Endothelial cell of umbilical vein (primary cell): ENCODE measurements around the gene PIK3R6. TPM values are rescaled to one million over a fixed set of nuclear protein-coding genes. Genes with fewer than 3 reads are reported as not detected.

Experiments
- BruUV-seq: library from RNA; stranded (reverse); fragments of 400-500 nt; replicated peaks from 2 replicates; lab custom pipeline; 2021; lab: Mats Ljungman, UMichigan
- CTCF ChIA-PET: fragments of 300-600, 350-600 bp; sonication (Branson Sonifier 250); formaldehyde crosslinking; loops from one replicate; lab custom pipeline; 2021; ENCODE audit warnings: antibody characterized with exemption, inconsistent platforms; lab: Charles Lee
- POLR2A ChIA-PET: fragments of 300-600, 350-600 bp; sonication (Branson Sonifier 250); formaldehyde crosslinking; loops from one replicate; lab custom pipeline; 2021; ENCODE audit warnings: antibody characterized with exemption, inconsistent platforms; lab: Charles Lee
- DNase-seq: peaks from one replicate; pipeline ENCODE4 v3.0.0-alpha.2; 2011; ENCODE audit warnings: low read depth, low spot score
- FAIRE-seq: peaks from 2 replicates; lab custom pipeline; 2011; peaks lifted over from hg19 to GRCh38; lab: Jason Lieb, UNC
- H2AFZ ChIP-seq: 2 replicates; pipeline ENCODE4 v1.6.0; 2012; ENCODE audit warnings: low read depth, low read length, control low read depth, inconsistent platforms
- H3K27ac ChIP-seq: 2 replicates; pipeline ENCODE4 v1.5.1; 2011; ENCODE audit warnings: low read depth, mild to moderate bottlenecking, control low read depth, low read length, moderate library complexity; ENCODE audit not compliant: insufficient read depth
- H3K27me3 ChIP-seq, 2 experiments: 2 replicates each; pipeline versions ENCODE4 v1.6.0 to v1.6.1; 2011; ENCODE audit warnings: low read length in 2 of 2, mixed read lengths in 1 of 2; ENCODE audit not compliant: control insufficient read depth in 2 of 2, insufficient read depth in 2 of 2
- H3K36me3 ChIP-seq, 2 experiments: 2 replicates in 1 of 2; 3 replicates in 1 of 2; pipeline ENCODE4 v1.5.1; 2011; ENCODE audit warnings: low read length in 2 of 2, mild to moderate bottlenecking in 1 of 2, moderate library complexity in 1 of 2; ENCODE audit not compliant: control insufficient read depth in 2 of 2, insufficient read depth in 2 of 2; ENCODE audit errors: extremely low read depth in 1 of 2
- H3K4me1 ChIP-seq: 3 replicates; pipeline ENCODE4 v1.5.1; 2011; ENCODE audit warnings: mild to moderate bottlenecking, low read length; ENCODE audit not compliant: control insufficient read depth, insufficient read depth; ENCODE audit errors: extremely low read depth
- H3K4me2 ChIP-seq: 2 replicates; pipeline ENCODE4 v1.6.1; 2011; ENCODE audit warnings: low read length, control low read depth, mixed read lengths; ENCODE audit not compliant: insufficient read depth
- H3K4me3 ChIP-seq, 3 experiments: fragments of 200-600 bp in 1 of 3; sonication (generic), shearing (Covaris generic) in 1 of 3; replicated peaks in 1 of 3; 2 replicates each; pipeline ENCODE4 v1.5.1; 2011 to 2016; ENCODE audit warnings: control low read depth in 3 of 3, low read length in 3 of 3, mild to moderate bottlenecking in 2 of 3, inconsistent platforms in 1 of 3, low read depth in 1 of 3, moderate library complexity in 1 of 3; ENCODE audit not compliant: insufficient read depth in 1 of 3
- H3K79me2 ChIP-seq: 2 replicates; pipeline ENCODE4 v1.6.0; 2012; ENCODE audit warnings: low read length, inconsistent platforms; ENCODE audit not compliant: control insufficient read depth, insufficient read depth
- H3K9ac ChIP-seq: replicated peaks from 2 replicates; pipeline ENCODE3; 2011; ENCODE audit warnings: low read length, control low read depth; ENCODE audit not compliant: insufficient read depth; ENCODE audit errors: extremely low read depth
- H3K9me1 ChIP-seq: replicated peaks from 3 replicates; pipeline ENCODE4 v1.6.0; 2011; ENCODE audit warnings: mild to moderate bottlenecking, low read length; ENCODE audit not compliant: control insufficient read depth, insufficient read depth; ENCODE audit errors: extremely low read depth
- H3K9me3 ChIP-seq: replicated peaks from 2 replicates; pipeline ENCODE4 v1.5.1; 2012; ENCODE audit warnings: low read length, inconsistent platforms; ENCODE audit not compliant: control insufficient read depth, insufficient read depth
- H4K20me1 ChIP-seq: replicated peaks from 2 replicates; pipeline ENCODE3; 2011; ENCODE audit warnings: mild to moderate bottlenecking, low read length; ENCODE audit not compliant: control insufficient read depth, insufficient read depth; ENCODE audit errors: extremely low read depth
- CTCF ChIP-seq, 2 donors: IDR thresholded peaks; 1 replicate in 1 of 2; 2 replicates in 1 of 2; pipeline ENCODE4 v1.5.1; 2011; ENCODE audit warnings: low read length in 2 of 2, mild to moderate bottlenecking in 2 of 2, moderate library complexity in 2 of 2, control low read depth in 1 of 2, inconsistent platforms in 1 of 2, low read depth in 1 of 2; ENCODE audit not compliant: insufficient read depth in 1 of 2; ENCODE audit errors: extremely low read depth in 1 of 2
- EZH2 ChIP-seq: IDR thresholded peaks from 2 replicates; pipeline ENCODE4 v1.6.1; 2012; ENCODE audit warnings: borderline replicate concordance, low read depth, mild to moderate bottlenecking, moderate library complexity, low read length, inconsistent platforms; ENCODE audit not compliant: severe bottlenecking
- FOS ChIP-seq: IDR thresholded peaks from 2 replicates; pipeline ENCODE4 v1.6.1; 2011; ENCODE audit warnings: mild to moderate bottlenecking, low read length, moderate library complexity, borderline replicate concordance; ENCODE audit not compliant: insufficient read depth
- GATA2 ChIP-seq: IDR thresholded peaks from 2 replicates; pipeline ENCODE4 v1.7.0; 2011; ENCODE audit warnings: low read depth, mild to moderate bottlenecking, moderate library complexity, mixed read lengths, low read length; ENCODE audit not compliant: insufficient read length, insufficient read depth
- JUN ChIP-seq: IDR thresholded peaks from 2 replicates; pipeline ENCODE4 v1.6.1; 2011; ENCODE audit warnings: borderline replicate concordance, low read depth; ENCODE audit not compliant: insufficient read length, insufficient read depth
- MAX ChIP-seq: IDR thresholded peaks from 2 replicates; pipeline ENCODE4 v1.6.1; 2011; ENCODE audit not compliant: insufficient read depth, insufficient read length
- MYC ChIP-seq: IDR thresholded peaks from one replicate; pipeline ENCODE4 v1.6.1; 2011; ENCODE audit warnings: mild to moderate bottlenecking, low read depth, low read length
- POLR2A ChIP-seq: IDR thresholded peaks from 2 replicates; pipeline ENCODE4 v1.6.1; 2012; ENCODE audit warnings: low read depth, mild to moderate bottlenecking, control low read depth, low read length
- POLR2AphosphoS5 ChIP-seq: IDR thresholded peaks from 2 replicates; pipeline ENCODE4 v1.6.1; 2012; ENCODE audit warnings: low read depth, mild to moderate bottlenecking, control low read depth, low read length, moderate library complexity; ENCODE audit not compliant: insufficient read depth
- dilution Hi-C: fragments of 300-500 bp; cut with MboI; formaldehyde crosslinking; loops from one replicate; pipeline ENCODE4 v1.15.0; 2019; ENCODE audit warnings: low sequenced_read_pairs; ENCODE audit not compliant: extremely low pct_ligation_motif_present
- intact Hi-C: fragments of 100-400 bp; cut with micrococcal nuclease; formaldehyde crosslinking; loops from one replicate; pipeline ENCODE4 v1.10.0; 2022
- polyA plus RNA-seq, 4 experiments: library from polyadenylated mRNA; depleted of rRNA in 3 of 4; stranded (reverse) in 3 of 4; unstranded in 1 of 4; fragments of >200 nt; gene quantifications; 2 replicates each; pipeline versions ENCODE4 v1.2.1 to v1.2.3, GENCODE V29; 2011 to 2012; ENCODE audit warnings: missing spikeins in 1 of 4
- total RNA-seq: library from RNA; stranded (reverse); gene quantifications from 2 replicates; pipeline ENCODE4 v1.2.3, GENCODE V29; 2021

PIK3R6 gene
- total and polyA plus RNA-seq, 2 donors (not counting 3 experiments of a cell fraction or from before 2014, with no cell fraction given): not detected

DNA sequence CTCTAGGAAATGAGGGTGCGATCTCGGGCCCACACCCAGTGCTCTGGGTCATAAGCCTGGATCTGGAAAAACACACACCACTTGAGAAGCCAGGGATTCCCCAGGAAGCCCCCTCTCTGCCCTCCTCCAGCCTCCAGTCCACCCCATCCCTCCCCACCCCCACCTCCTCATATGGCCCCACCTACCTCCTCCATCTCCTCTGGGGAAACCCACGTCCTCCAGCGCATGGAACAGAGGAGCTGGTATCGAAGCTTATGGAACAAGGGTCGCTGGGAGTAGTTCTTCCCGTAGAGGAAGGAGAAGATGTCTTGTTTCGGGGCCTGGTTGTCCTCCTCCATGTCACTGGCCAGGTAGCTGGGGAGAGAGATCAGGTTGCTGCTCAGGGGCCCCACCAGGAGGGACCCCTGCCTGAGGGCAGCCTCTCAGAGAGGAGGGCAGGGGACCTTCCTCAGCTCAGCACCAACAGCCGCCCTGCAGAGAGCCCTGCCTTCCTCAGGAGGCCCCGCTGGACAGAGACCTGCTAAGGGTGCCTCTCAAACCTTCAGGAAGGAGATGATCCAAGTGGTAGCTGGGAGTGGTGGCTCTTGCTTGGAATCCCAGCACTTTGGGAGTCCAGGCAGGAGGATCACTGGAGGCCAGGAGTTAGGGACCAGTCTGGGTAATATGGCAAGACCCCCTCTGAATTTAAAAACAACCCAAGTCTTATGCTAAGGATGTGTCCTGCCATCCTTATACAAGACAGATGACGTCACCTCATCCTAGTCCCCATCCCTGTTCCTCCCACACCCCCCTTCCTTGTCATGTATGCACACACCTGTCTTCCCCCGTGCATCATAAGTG lies 114.1 kb downstream of the PIK3R6 start:
- Histone ChIP-seq H3K4me1 (no peaks in the 10 kb centered on the region), H2AFZ (no peak overlapping the region), H3K9me3 (no peaks in the 10 kb centered on the region), H3K36me3 (no peaks in the 10 kb centered on the region), H3K4me3 (no peak overlapping the region), H3K9me1 (no peaks in the 10 kb centered on the region), H3K79me2 (no peaks in the 10 kb centered on the region), H4K20me1 (no peaks in the 10 kb centered on the region), H3K9ac (no peak overlapping the region), H3K4me2 (no peak overlapping the region), H3K27me3 (peaks cover 2 to 3% of the 10 kb centered on the region in 2 experiments), H3K27ac (no peak overlapping the region)
- dilution Hi-C loops (no loop called here), intact Hi-C loops (no loop called here)
- no peak for DNase-seq
- POLR2A ChIA-PET: no interaction called here
- FAIRE-seq: no peak
- no peak for TF ChIP-seq GATA2
- no peak for TF ChIP-seq EZH2
- no peak for TF ChIP-seq JUN
- no peak for TF ChIP-seq FOS
- no peak for TF ChIP-seq MAX
- TF ChIP-seq POLR2AphosphoS5: no peak
- no peak for TF ChIP-seq MYC
- no peak for TF ChIP-seq POLR2A
- TF ChIP-seq CTCF (IDR thresholded peaks at IDR 0.05; ENCODE audit: extremely low read depth in 1 of 2, insufficient read depth in 1 of 2, low read depth in 1 of 2, low read length in 2 of 2): no peak
- no TSS peak for BruUV-seq
- CTCF ChIA-PET: interaction anchor here (1.0 kb wide), 1 partner anchor 32 kb away, joined by 3 read pairs; no protein-coding TSS in a partner anchor

Other genes with a start within 250 kb of the PIK3R6 start
- 195 and 232 TPM in 2 replicates for gene MYH10, start 236.9 kb downstream of the PIK3R6 start, total RNA-seq
- gene MYH10, start 236.9 kb downstream of the PIK3R6 start, polyA plus RNA-seq: 60.5 and 73.4 TPM in 2 replicates
- not detected in 2 replicates for gene CCDC42, start 122.8 kb downstream of the PIK3R6 start, total RNA-seq
- gene CCDC42, start 122.8 kb downstream of the PIK3R6 start, polyA plus RNA-seq: not detected in 2 replicates
- gene SPDYE4, start 109.1 kb downstream of the PIK3R6 start, total RNA-seq: not detected in 2 replicates
- gene SPDYE4, start 109.1 kb downstream of the PIK3R6 start, polyA plus RNA-seq: not detected in 2 replicates
- not detected in 2 replicates for gene MFSD6L, start 68.3 kb downstream of the PIK3R6 start, total RNA-seq
- gene MFSD6L, start 68.3 kb downstream of the PIK3R6 start, polyA plus RNA-seq: not detected in 2 replicates
- not detected in 2 replicates for gene PIK3R5, start 98.0 kb upstream of the PIK3R6 start, total RNA-seq
- not detected in 2 replicates for gene PIK3R5, start 98.0 kb upstream of the PIK3R6 start, polyA plus RNA-seq
- 0.18 TPM in 2 replicates for gene NTN1, start 153.8 kb upstream of the PIK3R6 start, total RNA-seq
- 0.10 and 0.13 TPM in 2 replicates for gene NTN1, start 153.8 kb upstream of the PIK3R6 start, polyA plus RNA-seq